HepG2 (cell line): ENCODE results near the gene EDC3. TPM values are rescaled to one million over a fixed set of nuclear protein-coding genes. Genes with fewer than 3 reads are reported as not detected.

Experiments
- CCDC6 ChIP-seq: sonication (generic); formaldehyde crosslinking; IDR thresholded peaks from 2 replicates; pipeline ENCODE4 v1.8.1; 2022; ENCODE audit warnings: mild to moderate bottlenecking, missing genetic modification reagents, moderate library complexity
- CHD2 ChIP-seq: IDR thresholded peaks from 2 replicates; pipeline ENCODE4 v1.6.1; 2011; ENCODE audit warnings: low read depth, low read length, improper control_type of control experiment
- ESRRA ChIP-seq: sonication (generic); formaldehyde crosslinking; IDR thresholded peaks from 2 replicates; pipeline ENCODE4 v1.5.1; 2020; ENCODE audit warnings: mild to moderate bottlenecking, low read depth, missing genetic modification reagents
- GATA4 ChIP-seq: sonication (generic); IDR thresholded peaks from 2 replicates; pipeline ENCODE4 v1.6.1; 2016; ENCODE audit warnings: antibody characterized with exemption, low read depth, borderline replicate concordance
- GFI1 ChIP-seq: sonication (generic); formaldehyde crosslinking; IDR thresholded peaks from 2 replicates; pipeline ENCODE4 v1.5.0; 2020; ENCODE audit warnings: missing genetic modification reagents, mild to moderate bottlenecking, borderline replicate concordance
- HIVEP1 ChIP-seq: sonication (generic); formaldehyde crosslinking; IDR thresholded peaks from 2 replicates; pipeline ENCODE4 v1.4.0; 2020; ENCODE audit warnings: mild to moderate bottlenecking, missing genetic modification reagents
- KMT2B ChIP-seq: IDR thresholded peaks from 2 replicates; pipeline ENCODE4 v1.6.1; 2016; ENCODE audit warnings: missing genetic modification reagents, missing compliant biosample characterization
- MED1 ChIP-seq: sonication (generic); formaldehyde crosslinking; IDR thresholded peaks from 2 replicates; pipeline ENCODE4 v1.4.0; 2020; ENCODE audit warnings: missing genetic modification reagents
- NCOA2 ChIP-seq: sonication (generic); formaldehyde crosslinking; IDR thresholded peaks from 2 replicates; pipeline ENCODE4 v1.8.0; 2022; ENCODE audit warnings: inconsistent platforms
- PHB2 ChIP-seq: fragments of 450-650 bp; IDR thresholded peaks from 2 replicates; pipeline ENCODE4 v1.6.1; 2018; ENCODE audit not compliant: partially characterized antibody
- POLR2A ChIP-seq, 2 experiments: IDR thresholded peaks; 2 replicates each; pipeline ENCODE4 v1.6.1; 2011; ENCODE audit warnings: low read depth in 2 of 2, low read length in 2 of 2, mild to moderate bottlenecking in 1 of 2, moderate library complexity in 1 of 2; ENCODE audit not compliant: insufficient read depth in 1 of 2
- PRPF4 ChIP-seq: fragments of 200-400 bp; formaldehyde crosslinking; IDR thresholded peaks from 2 replicates; pipeline ENCODE4 v1.6.1; 2016; ENCODE audit warnings: low read length, low read depth; ENCODE audit not compliant: poor library complexity, severe bottlenecking
- TAF1 ChIP-seq: sonication (generic); formaldehyde crosslinking; IDR thresholded peaks from 2 replicates; pipeline ENCODE4 v1.4.0; 2020; ENCODE audit warnings: missing genetic modification reagents
- ZBTB7A ChIP-seq: sonication (generic); formaldehyde crosslinking; IDR thresholded peaks from 2 replicates; pipeline ENCODE4 v1.8.0; 2022; ENCODE audit warnings: mild to moderate bottlenecking, missing genetic modification reagents
- ZFP1 ChIP-seq: IDR thresholded peaks from 2 replicates; pipeline ENCODE4 v1.6.1; 2016
- ZFP82 ChIP-seq: sonication (generic); formaldehyde crosslinking; IDR thresholded peaks from 2 replicates; pipeline ENCODE4 v1.5.1; 2020; ENCODE audit warnings: mild to moderate bottlenecking, missing genetic modification reagents, borderline replicate concordance
- ZFY ChIP-seq: sonication (generic); formaldehyde crosslinking; IDR thresholded peaks from 2 replicates; pipeline ENCODE4 v1.4.0; 2020; ENCODE audit warnings: missing genetic modification reagents
- ZNF136 ChIP-seq: sonication (generic); formaldehyde crosslinking; IDR thresholded peaks from 2 replicates; pipeline ENCODE4 v1.8.1; 2022; ENCODE audit warnings: low read depth, mild to moderate bottlenecking, moderate library complexity, missing genetic modification reagents
- ZNF33B ChIP-seq: sonication (generic); formaldehyde crosslinking; IDR thresholded peaks from 2 replicates; pipeline ENCODE4 v1.5.1; 2020; ENCODE audit warnings: mild to moderate bottlenecking, missing genetic modification reagents
- ZNF615 ChIP-seq: sonication (generic); formaldehyde crosslinking; IDR thresholded peaks from 2 replicates; pipeline ENCODE4 v1.5.0; 2020; ENCODE audit warnings: mild to moderate bottlenecking, missing genetic modification reagents, borderline replicate concordance
- ZNF616 ChIP-seq: sonication (generic); formaldehyde crosslinking; IDR thresholded peaks from 2 replicates; pipeline ENCODE4 v1.5.0; 2020; ENCODE audit warnings: low read depth, mild to moderate bottlenecking, missing genetic modification reagents
- ZNF672 ChIP-seq: sonication (generic); formaldehyde crosslinking; IDR thresholded peaks from 2 replicates; pipeline ENCODE4 v1.8.1; 2022; ENCODE audit warnings: missing genetic modification reagents
- ZNF703 ChIP-seq: sonication (generic); formaldehyde crosslinking; IDR thresholded peaks from 2 replicates; pipeline ENCODE4 v1.5.1; 2020; ENCODE audit warnings: missing genetic modification reagents, mild to moderate bottlenecking, moderate library complexity, borderline replicate concordance
- ZNF761 ChIP-seq: sonication (generic); formaldehyde crosslinking; conservative IDR thresholded peaks from 2 replicates; pipeline ENCODE4 v1.4.0; 2020; ENCODE audit warnings: mild to moderate bottlenecking, missing genetic modification reagents
- polyA plus RNA-seq, 8 experiments: library from polyadenylated mRNA; depleted of rRNA in 3 of 8; stranded (reverse) in 7 of 8; unstranded in 1 of 8; fragments of >200 nt; fragmentation: Illumina TruSeq in 4 of 8; extraction: Trizol in 4 of 8; gene quantifications; 2 replicates each; pipeline versions ENCODE4 v1.2.1 to v1.2.3, GENCODE V29; 2011 to 2016; ENCODE audit warnings: low read depth in 4 of 8, missing spikeins in 1 of 8, mixed read lengths in 1 of 8; ENCODE audit not compliant: insufficient read depth in 1 of 8
- total RNA-seq, 5 experiments: library from RNA; depleted of rRNA; stranded (reverse); fragments of >200 nt; fragmentation: Illumina TruSeq; extraction: Trizol; gene quantifications; 2 replicates each; pipeline ENCODE4 v1.2.3, GENCODE V29; 2016; ENCODE audit warnings: low read depth in 1 of 5
- TF ChIP-seq, protein P1 (sequence below): sonication (generic); formaldehyde crosslinking; IDR thresholded peaks from 2 replicates; pipeline ENCODE4 v1.5.0; 2020; ENCODE audit warnings: missing genetic modification reagents
- TF ChIP-seq, protein P2 (sequence below): sonication (generic); formaldehyde crosslinking; IDR thresholded peaks from 2 replicates; pipeline ENCODE4 v1.4.0; 2020; ENCODE audit warnings: missing genetic modification reagents, low read depth, mild to moderate bottlenecking, borderline replicate concordance

Gene EDC3
- total and polyA plus RNA-seq, 2 of the 13 experiments (the other 11 are each of a cell fraction or from before 2014, with no cell fraction given) = 17.4 to 32.0 TPM

DNA sequence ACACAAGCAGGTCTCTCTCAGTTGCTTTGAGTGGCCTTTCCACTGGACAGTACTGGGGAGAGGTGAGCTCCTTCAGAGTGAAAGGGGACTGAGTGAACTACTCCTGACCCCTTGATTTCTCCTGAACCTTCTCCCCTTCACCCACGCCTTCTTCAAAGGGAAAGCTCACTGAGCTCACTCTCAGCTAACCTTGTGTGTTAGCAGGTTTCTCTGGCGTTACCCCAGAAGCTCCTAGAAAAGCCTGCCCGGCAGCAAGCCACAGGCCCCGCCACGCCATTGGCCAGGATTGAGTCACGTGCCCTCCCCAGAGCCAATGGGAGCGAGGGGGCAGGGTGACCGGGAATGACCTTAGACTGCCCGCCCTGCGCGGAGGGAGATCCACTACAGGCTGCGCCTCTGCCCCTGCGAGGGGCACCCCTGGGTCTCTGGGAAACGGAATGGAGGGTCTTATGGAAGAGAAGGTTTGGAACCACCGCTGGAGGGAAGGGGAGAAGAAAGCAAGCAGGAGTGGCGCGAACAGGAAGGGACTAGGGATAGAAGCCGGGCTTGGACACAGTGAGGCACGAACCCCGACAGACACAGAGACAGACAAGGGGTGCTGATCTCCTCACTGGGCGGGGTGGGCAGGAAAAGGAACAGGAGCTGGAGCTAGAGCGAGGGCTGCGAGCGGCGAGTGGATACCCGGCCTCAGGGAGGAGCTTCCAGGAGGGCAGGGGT lies 97.5 kb downstream of the EDC3 start (continued):
- peak; percentile 87 for TF ChIP-seq ESRRA (CRISPR knock-in tag)
- no peak for TF ChIP-seq GFI1 (CRISPR knock-in tag)
- no peak for TF ChIP-seq PHB2
- peak; percentile 65 to 96 for TF ChIP-seq POLR2A (IDR thresholded peaks at IDR 0.05; ENCODE audit: insufficient read depth in 1 of 2, low read depth in 2 of 2, low read length in 2 of 2)
- peak; percentile 52; the same call in 1 of the 2 replicates for TF ChIP-seq CHD2
- no peak for TF ChIP-seq ZNF761
- TF ChIP-seq KMT2B (CRISPR knock-in tag) = 0 out of 2 replicates have a peak, but pooled peaks have one; percentile 57
- TF ChIP-seq ZNF615 (CRISPR knock-in tag) = no peak
- TF ChIP-seq ZNF33B (CRISPR knock-in tag) = 0 out of 2 replicates have a peak, but pooled peaks have one; percentile 49
- peak; percentile 72; the same call in 1 of the 2 replicates for TF ChIP-seq ZBTB7A (CRISPR knock-in tag)
- 0 out of 2 replicates have a peak, but pooled peaks have one; percentile 60 for TF ChIP-seq CCDC6 (CRISPR knock-in tag)
- no peak for TF ChIP-seq ZNF616 (CRISPR knock-in tag)
- 0 out of 2 replicates have a peak, but pooled peaks have one; percentile 41 for TF ChIP-seq NCOA2 (CRISPR knock-in tag)
- TF ChIP-seq ZNF703 (CRISPR knock-in tag) = no peak
- no peak for TF ChIP-seq ZNF672 (CRISPR knock-in tag)
- TF ChIP-seq, protein P1, sequence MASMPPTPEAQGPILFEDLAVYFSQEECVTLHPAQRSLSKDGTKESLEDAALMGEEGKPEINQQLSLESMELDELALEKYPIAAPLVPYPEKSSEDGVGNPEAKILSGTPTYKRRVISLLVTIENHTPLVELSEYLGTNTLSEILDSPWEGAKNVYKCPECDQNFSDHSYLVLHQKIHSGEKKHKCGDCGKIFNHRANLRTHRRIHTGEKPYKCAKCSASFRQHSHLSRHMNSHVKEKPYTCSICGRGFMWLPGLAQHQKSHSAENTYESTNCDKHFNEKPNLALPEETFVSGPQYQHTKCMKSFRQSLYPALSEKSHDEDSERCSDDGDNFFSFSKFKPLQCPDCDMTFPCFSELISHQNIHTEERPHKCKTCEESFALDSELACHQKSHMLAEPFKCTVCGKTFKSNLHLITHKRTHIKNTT (CRISPR knock-in tag) = no peak
- TF ChIP-seq ZNF136 (CRISPR knock-in tag) = 0 out of 2 replicates have a peak, but pooled peaks have one; percentile 31
- TF ChIP-seq ZFP82 (CRISPR knock-in tag) = no peak
- TF ChIP-seq, protein P2, sequence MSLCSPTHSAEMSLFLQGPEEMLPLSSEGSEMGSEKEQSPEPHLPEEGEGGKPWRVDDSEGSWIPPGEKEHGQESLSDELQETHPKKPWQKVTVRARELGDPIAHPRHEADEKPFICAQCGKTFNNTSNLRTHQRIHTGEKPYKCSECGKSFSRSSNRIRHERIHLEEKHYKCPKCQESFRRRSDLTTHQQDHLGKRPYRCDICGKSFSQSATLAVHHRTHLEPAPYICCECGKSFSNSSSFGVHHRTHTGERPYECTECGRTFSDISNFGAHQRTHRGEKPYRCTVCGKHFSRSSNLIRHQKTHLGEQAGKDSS (CRISPR knock-in tag) = no peak
- TF ChIP-seq GATA4 = peak; percentile 71; the same call in 1 of the 2 replicates
- TF ChIP-seq ZFP1 (CRISPR knock-in tag) = peak; percentile 67; the same call in 1 of the 2 replicates
- TF ChIP-seq ZFY (CRISPR knock-in tag) = peak; percentile 69
- TF ChIP-seq HIVEP1 (CRISPR knock-in tag) = peak; percentile 87
- TF ChIP-seq MED1 (CRISPR knock-in tag) = no peak; the same call in 1 of the 2 replicates
- no peak for TF ChIP-seq PRPF4
- peak; percentile 92 for TF ChIP-seq TAF1 (CRISPR knock-in tag)
